ENCODE measurements around the gene MTA2. TPM values are rescaled to one million over a fixed set of nuclear protein-coding genes. Genes with fewer than 3 reads are reported as not detected.

Gene MTA2
- polyA plus RNA-seq, 1 donor from 2014 or later = 130 TPM

GRCh38 chr11:62604460-62605120 lies 2.9 kb upstream of the MTA2 start:
- Histone ChIP-seq H3K36me3 (ENCODE audit: insufficient read depth, low read length) (no peaks in the 10 kb centered on the region), H3K27ac (ENCODE audit: low read length) (no peak overlapping the region), H3K9ac (ENCODE audit: low read length) (no peak overlapping the region), H3K27me3 (ENCODE audit: insufficient read depth, low read depth, low read length) (no peaks in the 10 kb centered on the region), H3K4me3 (ENCODE audit: low read length) (no peak overlapping the region), H3K4me2 (ENCODE audit: low read length) (no peak overlapping the region), H2AFZ (ENCODE audit: low read depth, low read length) (no peak overlapping the region), H3K9me2 (ENCODE audit: insufficient read depth, low read length) (no peaks in the 10 kb centered on the region), H3K9me3 (ENCODE audit: low read length) (no peaks in the 10 kb centered on the region), H4K20me1 (ENCODE audit: insufficient read depth) (no peaks in the 10 kb centered on the region), H3K79me2 (replicated peaks; ENCODE audit: insufficient read depth, low read length) (peaks cover 18% of the 10 kb centered on the region), H3F3A (ENCODE audit: insufficient read depth, low read length, poor library complexity, severe bottlenecking) (no peaks in the 10 kb centered on the region)
- TF ChIP-seq EP300 (conservative IDR thresholded peaks at IDR 0.05; ENCODE audit: poor library complexity, severe bottlenecking) = no peak
- TF ChIP-seq SMC3 (conservative IDR thresholded peaks at IDR 0.05; ENCODE audit: poor library complexity) = no peak
- TF ChIP-seq TAF1 (IDR thresholded peaks at IDR 0.05; ENCODE audit: low read depth) = no peak
- TF ChIP-seq CTCF (IDR thresholded peaks at IDR 0.05; ENCODE audit: poor library complexity, severe bottlenecking) = no peak
- TF ChIP-seq POLR2AphosphoS5 (IDR thresholded peaks at IDR 0.05) = no peak
- TF ChIP-seq RAD21 (conservative IDR thresholded peaks at IDR 0.05) = no peak
- TF ChIP-seq MXI1 (conservative IDR thresholded peaks at IDR 0.05; ENCODE audit: poor library complexity, severe bottlenecking) = no peak
- no peak for TF ChIP-seq REST (IDR thresholded peaks at IDR 0.05; ENCODE audit: borderline replicate concordance)
- TF ChIP-seq EZH2 (IDR thresholded peaks at IDR 0.05; ENCODE audit: borderline replicate concordance, insufficient read depth, low read length, poor library complexity, severe bottlenecking) = no peak

- H3K4me2 ChIP-seq (ENCODE audit: low read length) = no peak overlapping the region
These were observed 2.2 kb upstream of the MTA2 start for GRCh38 chr11:62603776-62604299.

More at GRCh38 chr11:62603776-62604299, 2.2 kb upstream of the MTA2 start:
- Histone ChIP-seq H3K9me2 (ENCODE audit: insufficient read depth, low read length) (no peaks in the 10 kb centered on the region), H3K36me3 (ENCODE audit: insufficient read depth, low read length) (no peaks in the 10 kb centered on the region), H4K20me1 (ENCODE audit: insufficient read depth) (no peaks in the 10 kb centered on the region), H3K79me2 (replicated peaks; ENCODE audit: insufficient read depth, low read length) (peaks cover 25% of the 10 kb centered on the region), H3K27ac (ENCODE audit: low read length) (no peak overlapping the region), H3K9ac (ENCODE audit: low read length) (no peak overlapping the region), H2AFZ (ENCODE audit: low read depth, low read length) (no peak overlapping the region), H3K27me3 (ENCODE audit: insufficient read depth, low read depth, low read length) (no peaks in the 10 kb centered on the region), H3K9me3 (ENCODE audit: low read length) (no peaks in the 10 kb centered on the region), H3K4me3 (ENCODE audit: low read length) (no peak overlapping the region), H3F3A (ENCODE audit: insufficient read depth, low read length, poor library complexity, severe bottlenecking) (no peaks in the 10 kb centered on the region)
- TF ChIP-seq SMC3 (conservative IDR thresholded peaks at IDR 0.05; ENCODE audit: poor library complexity) = no peak
- no peak for TF ChIP-seq MXI1 (conservative IDR thresholded peaks at IDR 0.05; ENCODE audit: poor library complexity, severe bottlenecking)
- no peak for TF ChIP-seq POLR2AphosphoS5 (IDR thresholded peaks at IDR 0.05)
- TF ChIP-seq RAD21 (conservative IDR thresholded peaks at IDR 0.05) = no peak
- no peak for TF ChIP-seq CTCF (IDR thresholded peaks at IDR 0.05; ENCODE audit: poor library complexity, severe bottlenecking)
- no peak for TF ChIP-seq REST (IDR thresholded peaks at IDR 0.05; ENCODE audit: borderline replicate concordance)
- no peak for TF ChIP-seq EP300 (conservative IDR thresholded peaks at IDR 0.05; ENCODE audit: poor library complexity, severe bottlenecking)
- no peak for TF ChIP-seq TAF1 (IDR thresholded peaks at IDR 0.05; ENCODE audit: low read depth)
- TF ChIP-seq EZH2 (IDR thresholded peaks at IDR 0.05; ENCODE audit: borderline replicate concordance, insufficient read depth, low read length, poor library complexity, severe bottlenecking) = no peak
